GM21619 (cell line): ENCODE data around the gene ABL2.
"Not testable (repeated sequence)": the region's sequence is repeated elsewhere in the genome, so short reads cannot be mapped to it uniquely, and the experiment has no call there.

Experiments
- ATAC-seq: cut with Tn5 transposase; IDR thresholded peaks from one replicate; pipeline ENCODE4 v1.9.1; 2021; ENCODE audit not compliant: unreplicated experiment

ABL2 gene

DNA sequence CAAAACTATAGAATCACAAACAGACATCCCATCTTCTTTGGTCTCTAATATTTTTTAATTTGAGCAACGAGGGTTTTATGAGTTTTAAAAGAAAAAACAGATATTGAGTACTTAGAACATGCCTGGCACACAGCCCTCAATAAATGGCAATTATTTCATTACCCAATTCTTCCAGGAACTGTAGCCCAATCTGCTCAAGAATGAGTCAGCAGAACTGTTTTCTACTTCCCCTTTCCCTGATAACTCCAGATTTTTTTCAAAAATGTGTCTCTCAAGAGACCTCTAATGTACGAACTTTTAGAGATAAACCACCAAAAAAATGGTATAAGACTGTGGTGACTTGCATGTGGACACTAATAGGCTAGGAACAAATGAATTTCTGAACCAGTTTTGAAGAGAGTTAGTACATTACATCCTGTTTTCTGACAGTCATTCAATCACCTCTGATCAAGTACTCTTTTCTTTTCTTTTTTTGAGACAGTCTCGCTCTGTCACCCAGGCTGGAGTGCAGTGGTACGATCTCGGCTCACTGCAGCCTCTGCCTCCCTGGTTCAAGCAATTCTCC, 11.5 kb downstream of the ABL2 start:
- no peak for ATAC-seq

DNA sequence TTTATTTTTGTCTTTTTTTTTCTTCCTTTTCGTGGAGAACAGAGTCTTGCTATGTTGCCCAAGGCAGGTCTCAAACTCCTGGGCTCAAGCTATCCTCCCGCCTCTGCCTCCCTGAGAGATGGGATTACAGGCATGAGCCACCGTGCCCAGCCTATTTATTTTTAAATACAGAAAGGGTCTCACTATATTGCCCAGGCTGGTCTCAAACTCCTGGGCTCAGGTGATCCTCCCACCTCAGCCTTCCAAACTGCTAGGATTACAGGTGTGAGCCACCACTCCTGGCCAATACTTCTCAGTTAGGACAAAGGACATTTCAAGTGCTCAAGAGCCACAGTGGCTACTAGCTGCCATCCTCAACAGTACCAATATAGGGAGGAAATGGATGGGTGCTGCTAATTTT, 16.2 kb downstream of the ABL2 start:
- not testable (repeated sequence) for ATAC-seq

DNA sequence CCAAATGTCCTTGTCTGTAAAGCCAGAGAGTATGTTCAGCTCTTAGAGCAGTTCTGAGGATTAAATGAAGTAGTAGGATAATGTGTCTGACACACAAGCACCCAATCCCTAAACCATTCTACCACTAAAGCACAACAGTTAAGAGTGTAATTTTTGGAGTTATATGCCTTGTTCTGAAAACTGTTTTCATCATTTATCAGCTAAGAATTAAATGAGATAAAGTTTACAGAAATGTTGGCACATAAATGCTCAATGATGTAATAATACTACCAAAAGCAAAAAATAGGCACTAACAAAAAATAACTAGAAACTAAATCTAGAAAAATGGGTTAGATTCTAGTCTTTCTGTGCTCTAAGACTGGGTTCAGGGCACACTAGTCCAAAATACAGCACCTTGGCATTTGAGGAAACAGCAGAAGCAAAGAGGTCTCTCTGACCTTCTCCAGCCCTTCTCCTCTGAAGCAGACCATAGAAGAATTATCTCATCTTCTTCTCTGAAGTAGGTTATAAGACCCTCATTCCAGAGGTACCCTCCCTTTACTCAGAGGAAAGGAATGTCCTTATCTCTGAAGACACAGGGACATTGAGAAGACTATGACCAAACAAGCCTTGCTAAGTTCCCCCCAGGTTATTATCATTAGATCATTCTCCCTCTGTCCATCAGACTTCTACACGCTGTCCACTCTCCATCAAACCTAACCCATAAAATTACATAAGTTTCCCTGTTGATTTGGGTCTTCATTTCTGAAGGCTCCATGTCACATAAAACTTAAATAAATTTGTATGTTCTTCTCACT, 20.6 kb downstream of the ABL2 start:
- ATAC-seq, result no peak

DNA sequence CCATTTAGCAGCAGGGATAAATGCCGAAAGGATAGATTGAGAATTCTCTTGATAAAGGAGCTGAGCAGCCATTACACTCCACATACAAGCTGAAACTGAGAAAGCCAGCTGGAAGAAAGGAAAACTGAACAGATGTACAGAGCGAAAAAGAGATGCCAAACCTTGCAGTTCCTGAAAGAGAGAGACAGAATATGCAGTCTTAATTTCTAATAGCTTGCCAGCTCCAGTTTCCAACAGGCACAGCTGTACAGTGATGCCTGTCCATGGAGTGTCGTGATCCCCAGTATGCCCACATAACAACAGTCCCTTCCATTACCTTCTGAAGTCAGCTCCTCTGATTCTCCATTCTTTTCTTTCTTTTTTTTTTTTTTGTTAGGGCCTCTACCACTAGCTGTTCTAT, 22.7 kb downstream of the ABL2 start:
- no peak for ATAC-seq

DNA sequence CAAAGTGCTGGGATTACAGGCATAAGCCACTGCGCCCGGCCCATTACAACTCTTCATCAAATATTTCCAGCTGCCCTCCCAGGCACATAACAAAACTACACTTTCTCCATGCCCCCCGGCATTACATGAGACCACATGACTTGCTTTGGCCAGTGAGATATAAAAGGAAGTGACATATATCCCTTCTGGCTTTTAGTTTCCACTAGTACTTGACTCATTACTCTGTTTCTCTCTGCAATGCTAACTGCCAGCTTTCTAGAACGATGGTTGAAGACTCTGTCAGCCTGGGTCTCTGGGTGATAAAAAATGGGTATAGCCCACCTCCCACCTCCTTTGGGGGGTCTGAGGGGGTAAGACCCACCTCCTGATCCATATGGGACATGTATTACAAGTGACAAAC, 24.2 kb downstream of the ABL2 start:
- no peak for ATAC-seq

DNA sequence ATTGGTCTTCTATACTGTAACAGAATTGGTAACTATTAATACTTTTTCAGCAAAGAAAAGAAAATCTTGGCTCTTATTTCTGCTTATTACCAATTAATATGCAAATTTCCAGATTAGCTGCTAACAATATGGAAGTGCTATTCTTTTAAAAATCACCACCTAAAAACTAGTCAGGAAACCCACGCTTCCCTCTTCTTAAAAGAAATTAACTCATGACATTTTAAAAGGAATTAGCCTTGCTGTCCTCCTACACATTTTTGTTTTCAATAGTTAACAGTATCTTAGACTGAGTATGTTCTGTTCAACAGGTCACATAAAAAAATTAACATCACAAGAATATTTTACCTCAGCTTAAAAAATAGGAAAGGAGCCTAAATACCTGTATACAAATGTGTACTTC, 27.3 kb downstream of the ABL2 start:
- no peak for ATAC-seq

DNA sequence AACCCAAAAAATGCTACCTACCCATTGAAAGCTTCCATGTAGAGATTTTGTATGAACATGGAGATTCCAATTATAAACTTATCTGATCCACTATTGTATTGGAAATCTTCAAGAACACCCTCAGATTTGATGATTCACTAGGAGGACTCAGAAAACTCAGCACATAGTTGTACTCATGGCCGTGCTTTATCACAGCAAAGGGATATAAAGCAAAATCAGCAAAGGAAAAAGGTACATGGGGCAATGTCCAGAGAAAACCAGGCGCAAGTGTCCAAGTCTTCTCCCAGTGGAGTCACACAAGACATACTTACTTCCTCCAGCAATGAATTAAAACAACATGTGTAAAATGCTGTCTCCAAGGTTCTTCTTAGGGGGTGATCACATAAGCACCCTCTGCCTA, 28.9 kb downstream of the ABL2 start:
- ATAC-seq, result no peak

DNA sequence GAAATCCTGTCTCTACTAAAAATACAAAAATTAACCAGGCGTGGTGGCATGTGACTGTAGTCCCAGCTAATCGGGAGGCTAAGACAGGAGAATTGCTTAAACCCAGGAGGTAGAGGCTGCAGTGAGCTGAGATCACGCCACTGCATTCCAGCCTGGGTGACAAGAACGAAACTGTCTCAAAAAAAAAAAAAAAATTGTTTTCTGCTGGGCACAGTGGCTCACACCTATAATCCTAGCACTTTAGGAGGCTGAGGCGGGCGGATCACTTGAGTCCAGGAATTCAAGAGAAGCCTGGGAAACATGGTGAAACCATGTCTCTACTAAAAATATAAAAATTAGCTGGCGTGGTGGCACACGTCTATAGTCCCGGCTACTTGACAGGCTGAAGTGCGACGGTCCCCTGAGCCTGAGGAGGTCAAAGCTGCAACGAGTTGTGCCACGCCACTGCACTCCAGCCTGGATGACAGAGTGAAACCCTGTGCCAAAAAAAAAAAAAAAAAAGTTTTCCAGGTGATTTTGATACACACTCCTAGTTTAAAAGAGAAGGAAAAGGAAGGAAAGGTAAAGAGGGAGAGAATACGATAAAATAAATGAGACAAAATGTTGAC, 31.7 kb downstream of the ABL2 start:
- ATAC-seq, result no peak

DNA sequence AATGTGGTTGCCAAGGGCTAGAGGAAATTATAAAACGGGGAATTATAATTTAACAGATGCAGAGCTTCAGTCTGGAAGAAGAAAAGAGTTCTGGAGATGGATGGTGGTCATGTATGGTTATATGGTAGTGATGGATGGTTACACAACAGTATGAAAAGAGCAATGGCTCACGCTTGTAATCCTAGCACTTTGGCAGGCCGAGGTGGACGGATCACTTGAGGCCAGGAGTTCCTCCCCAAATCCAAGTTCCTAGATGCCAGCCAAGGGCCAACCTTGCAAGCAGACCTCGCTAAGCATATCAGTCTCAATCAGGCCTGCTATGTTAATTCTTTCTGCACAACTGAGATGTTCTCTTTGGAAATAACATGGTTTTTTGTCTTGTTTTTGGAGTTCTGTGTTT, 33.6 kb downstream of the ABL2 start:
- not testable (repeated sequence) for ATAC-seq

DNA sequence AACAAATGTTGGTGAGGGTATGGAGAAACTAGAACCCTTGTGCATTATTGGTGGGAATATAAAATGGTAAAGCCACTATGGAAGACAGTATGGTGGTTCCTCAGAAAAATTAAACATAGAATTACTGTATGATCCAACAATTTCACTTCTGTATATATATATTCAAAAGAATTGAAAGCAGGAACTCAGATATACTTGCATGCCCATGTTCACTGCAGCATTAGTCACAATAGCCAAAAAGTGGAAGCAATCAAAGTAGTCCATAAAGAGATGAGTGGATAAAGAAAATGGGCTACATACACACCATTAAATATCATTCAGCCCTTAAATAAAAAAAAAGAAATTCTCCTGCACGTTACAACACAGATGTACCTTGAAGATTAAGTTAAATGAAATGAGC, 34.1 kb downstream of the ABL2 start:
- ATAC-seq, result no peak

DNA sequence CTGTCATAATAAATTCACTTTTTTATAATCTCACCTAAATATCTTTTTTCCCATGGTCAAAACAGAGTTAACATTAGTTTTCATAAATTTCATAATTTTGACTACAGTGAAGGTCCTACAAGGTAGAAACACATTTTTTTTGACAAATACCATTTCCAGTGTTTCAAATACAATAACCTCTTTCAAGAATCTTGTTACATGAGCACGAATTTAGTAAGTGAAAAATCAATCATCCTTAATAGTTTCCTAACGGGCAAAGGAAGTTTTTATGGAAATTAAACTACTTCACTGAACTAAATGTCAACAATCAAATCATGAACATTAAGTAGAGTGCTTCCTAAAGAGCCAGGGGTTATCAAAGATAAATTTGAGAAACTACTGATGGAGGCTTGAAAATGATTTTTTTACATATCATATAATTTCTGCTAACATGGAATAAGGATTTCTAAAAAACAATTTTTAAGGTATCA, 35.4 kb downstream of the ABL2 start:
- ATAC-seq, result no peak

DNA sequence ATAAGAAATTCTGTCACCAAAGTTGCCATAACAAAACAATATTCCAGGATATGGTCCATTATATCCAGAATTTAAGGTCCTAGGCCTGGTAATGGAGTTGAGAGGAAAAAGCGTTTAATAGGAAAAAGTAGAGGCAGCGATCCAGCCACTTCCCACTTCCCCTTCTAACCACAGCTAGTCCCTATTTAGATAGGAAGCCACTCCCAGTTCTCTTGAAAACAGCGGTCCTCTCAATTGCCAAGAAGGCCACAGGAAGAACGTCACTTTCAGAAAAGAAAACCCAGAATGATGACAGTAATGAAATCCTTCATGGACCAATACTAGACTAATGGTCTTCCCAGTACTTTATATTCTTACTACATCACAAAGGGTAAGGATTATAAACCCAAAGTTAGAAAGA, 38.6 kb downstream of the ABL2 start:
- ATAC-seq, result no peak

DNA sequence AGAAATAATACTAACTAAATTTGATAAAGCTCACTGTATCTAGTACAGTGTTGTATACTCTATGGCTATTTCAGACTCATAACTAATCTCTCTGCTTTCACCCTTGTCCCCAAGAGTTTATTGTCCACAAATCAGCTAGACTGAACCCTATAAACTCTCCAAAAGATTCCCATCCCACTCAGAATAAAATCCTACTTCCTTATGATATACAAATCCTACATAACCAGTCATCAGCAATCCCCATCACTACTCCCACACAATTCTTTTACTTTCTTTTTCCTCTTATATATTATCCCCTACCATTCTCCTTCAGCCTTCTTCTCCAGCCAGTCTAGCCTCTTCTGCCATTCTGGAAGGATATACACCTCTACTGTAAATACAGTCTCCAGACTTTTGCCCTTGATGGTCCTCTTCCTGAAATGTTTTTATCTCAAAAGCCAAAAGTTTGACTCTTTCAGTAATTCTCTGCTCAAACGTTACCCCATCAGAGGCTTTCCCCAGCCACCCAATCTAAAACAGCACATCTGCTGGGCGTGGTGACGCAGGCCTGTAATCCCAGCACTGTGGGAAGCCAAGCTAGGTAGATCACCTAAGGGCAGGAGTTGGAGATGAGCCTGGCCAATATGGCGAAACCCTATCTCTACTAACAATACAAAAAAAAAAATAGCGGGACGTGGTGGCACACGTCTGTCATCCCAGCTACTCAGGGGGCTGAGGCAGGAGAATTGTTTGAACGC, 41.6 kb downstream of the ABL2 start:
- ATAC-seq, result no peak

DNA sequence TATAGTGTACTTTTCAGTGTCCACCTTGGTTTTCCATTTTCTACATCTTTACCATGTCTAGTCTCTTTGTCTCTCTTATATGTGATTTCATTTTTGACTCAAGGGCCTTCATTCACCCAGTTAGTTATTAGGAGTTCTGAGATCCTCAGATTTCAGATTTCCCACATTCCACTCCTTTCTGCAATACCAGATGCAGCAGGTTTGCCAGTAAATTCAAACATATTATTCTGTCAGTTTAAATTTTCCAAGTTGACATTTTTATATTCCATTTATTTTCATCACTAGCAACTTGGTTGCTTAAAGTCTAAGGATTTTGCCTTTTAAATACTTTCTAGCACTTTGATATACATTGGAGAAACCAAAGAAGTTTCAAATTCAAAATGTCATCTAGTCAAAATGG, 42.4 kb downstream of the ABL2 start:
- ATAC-seq, result no peak

DNA sequence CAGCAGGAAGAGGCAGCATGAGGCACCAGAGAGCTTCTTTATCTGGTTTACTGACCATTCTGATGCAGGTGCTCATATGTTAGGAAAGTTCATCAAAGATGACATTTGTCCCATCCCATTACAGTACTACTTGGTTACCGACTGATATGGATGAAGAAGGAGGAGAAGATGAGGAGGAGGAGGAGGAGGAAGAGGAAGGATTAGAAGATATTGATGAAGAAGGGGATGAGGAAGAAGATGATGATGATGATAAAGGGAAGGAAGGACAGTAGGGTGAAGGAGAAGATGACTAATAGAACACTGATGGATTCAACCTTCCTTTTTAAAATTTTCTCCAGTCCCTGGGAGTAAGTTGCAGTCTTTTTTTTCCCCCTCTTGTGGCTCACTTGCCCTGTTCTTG, 45.1 kb downstream of the ABL2 start:
- ATAC-seq, result no peak

DNA sequence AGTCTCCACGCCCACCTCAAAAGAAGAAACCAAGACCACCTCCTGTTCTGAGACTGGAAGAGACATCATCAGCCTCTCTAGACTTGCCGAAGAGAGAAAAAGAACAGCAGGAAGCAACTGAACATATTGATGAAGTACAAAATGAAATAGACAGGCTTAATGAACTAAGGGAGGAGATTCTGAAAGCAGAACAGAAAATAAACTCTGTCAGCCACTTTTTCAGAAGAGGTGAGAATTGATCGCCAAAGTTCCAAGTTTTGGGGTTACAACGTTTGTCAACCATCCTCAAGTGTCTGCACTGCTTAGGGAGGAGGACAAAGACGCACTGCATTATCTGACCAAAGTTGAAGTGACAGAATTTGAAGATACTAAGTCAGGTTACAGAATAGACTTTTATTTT, 45.6 kb downstream of the ABL2 start:
- ATAC-seq, result no peak

DNA sequence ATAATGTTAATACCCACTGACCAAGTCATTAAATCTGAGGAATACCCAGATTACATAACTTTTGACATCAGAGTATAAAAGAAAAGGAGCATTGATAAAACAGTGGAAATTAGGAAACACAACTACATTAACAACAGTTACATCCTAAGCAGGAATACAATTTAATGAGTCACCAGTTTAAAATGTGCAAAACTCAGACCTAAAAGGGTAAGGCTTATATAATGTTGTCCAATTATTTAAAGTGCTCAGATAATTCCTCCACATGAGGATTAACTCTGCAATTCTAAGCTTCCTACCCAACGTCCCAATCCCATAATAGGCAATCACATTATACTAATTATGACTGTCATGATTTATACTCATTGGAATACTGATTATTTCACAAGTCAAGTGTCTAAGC, 50.5 kb downstream of the ABL2 start:
- ATAC-seq, result no peak

DNA sequence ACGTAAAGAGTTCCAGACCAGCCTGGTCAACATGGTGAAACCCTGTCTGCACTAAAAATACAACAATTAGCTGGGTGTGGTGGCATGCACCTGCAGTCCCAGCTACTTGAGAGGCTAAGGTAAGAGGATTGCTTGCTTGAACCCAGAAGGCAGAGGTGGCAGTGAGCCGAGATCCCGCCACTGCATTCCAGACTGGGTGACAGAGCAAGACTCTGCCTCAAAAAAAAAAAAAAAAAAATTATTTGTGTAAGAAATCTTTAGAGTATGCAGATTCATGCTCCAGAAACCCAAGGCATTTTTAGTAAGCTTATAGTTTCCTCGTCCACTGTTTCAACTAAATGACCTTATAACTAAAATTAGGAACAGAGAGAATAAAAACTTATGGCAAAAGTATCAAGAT, 51.3 kb downstream of the ABL2 start:
- no peak for ATAC-seq

DNA sequence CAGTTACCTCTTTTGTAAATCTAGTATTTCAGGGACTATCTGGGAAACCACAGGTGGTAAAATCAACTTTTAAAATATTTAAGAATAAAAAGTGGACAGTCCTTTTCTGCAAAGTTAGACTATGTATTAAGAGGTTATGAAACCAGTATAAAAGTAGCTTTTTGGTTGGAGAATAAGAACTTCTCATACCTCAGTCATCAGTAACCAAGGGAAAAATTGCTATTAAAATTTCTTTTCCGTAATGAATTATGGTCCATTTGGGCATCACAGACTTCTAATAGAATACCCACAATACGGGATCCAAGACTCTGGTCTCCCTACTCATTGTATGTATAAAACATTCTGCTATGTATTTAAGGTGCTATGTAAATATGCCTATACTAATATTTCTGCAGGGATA, 51.9 kb downstream of the ABL2 start:
- ATAC-seq, result no peak

DNA sequence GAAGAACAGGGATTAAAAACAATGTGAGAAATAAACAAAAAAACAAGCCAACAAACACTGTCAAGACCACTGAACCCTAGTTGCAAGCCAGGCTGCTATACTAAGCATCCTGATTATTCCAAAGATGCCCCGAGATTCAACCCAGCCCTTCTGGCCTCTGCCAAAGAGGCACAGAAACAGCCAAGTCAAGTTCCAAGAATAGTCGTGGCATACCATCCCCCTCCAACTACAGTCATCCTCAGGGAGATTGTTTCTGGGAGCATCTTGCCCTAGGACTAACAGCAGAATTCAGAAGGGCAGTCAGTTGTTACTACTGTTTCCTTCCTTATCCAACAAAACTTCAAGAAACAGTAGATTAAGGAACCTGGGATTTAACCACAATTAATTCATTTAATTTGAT, 52.3 kb downstream of the ABL2 start:
- no peak for ATAC-seq

DNA sequence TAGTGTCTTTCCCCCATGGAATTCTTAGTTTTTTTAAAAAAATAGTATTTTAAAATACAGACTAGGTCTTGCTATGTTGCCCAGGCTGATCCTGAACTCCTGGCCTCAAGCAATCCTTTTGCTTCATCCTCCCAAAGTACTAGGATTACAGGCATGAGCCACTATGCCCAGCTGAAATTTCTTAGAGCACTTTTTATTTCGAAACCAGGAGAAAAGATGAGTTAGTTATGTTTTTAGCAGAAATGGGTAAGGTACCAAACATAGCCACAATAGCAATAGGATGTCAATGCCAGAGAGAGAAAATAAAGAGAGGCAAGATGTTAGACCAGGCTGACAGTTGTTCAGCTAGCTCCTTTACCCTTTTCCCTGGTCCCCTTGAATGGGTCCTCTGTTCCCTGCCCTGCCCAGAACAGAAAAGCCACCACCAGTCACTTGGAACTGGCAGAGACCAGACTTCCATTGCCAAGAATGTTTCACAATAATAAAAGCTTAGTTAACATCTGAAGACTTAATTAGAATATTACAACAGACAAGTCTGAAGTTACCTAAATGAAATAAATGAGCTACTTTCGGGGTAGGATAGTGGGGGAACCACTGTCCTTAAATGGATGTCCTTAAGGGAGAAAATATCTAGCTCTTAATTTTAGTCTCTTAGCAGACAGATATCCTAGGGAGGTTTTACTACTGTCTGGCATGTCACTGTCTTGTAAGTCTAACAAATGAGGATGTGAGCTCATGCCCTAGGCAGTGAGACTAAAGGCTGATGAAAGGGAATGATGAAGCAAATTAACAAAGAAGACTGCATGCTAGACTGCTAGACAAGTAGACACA, 54.3 kb downstream of the ABL2 start:
- no peak for ATAC-seq
